Nephron progenitor cell (in vitro differentiated cells): ENCODE data around the gene POLA1.
A peak's percentile ranks its signal among the peaks of the same experiment; 100 is the strongest.

Source experiments
- DNase-seq: peaks from one replicate; pipeline ENCODE4 v3.0.0; 2021
- H3K27ac Mint-ChIP-seq: 2 replicates; pipeline ENCODE4 v1.8.0; 2021; ENCODE audit warnings: mild to moderate bottlenecking, moderate library complexity, mixed read lengths
- H3K27me3 Mint-ChIP-seq: 2 replicates; pipeline ENCODE4 v1.8.0; 2021; ENCODE audit warnings: mild to moderate bottlenecking, low read depth, mixed read lengths; ENCODE audit not compliant: poor library complexity
- H3K36me3 Mint-ChIP-seq: 2 replicates; pipeline ENCODE4 v1.8.0; 2021; ENCODE audit warnings: low read depth, mixed read lengths
- H3K4me1 Mint-ChIP-seq: 2 replicates; pipeline ENCODE4 v1.8.0; 2021; ENCODE audit warnings: mixed read lengths
- H3K4me3 Mint-ChIP-seq: 2 replicates; pipeline ENCODE4 v1.8.0; 2021; ENCODE audit warnings: mild to moderate bottlenecking, moderate library complexity, mixed read lengths
- H3K9me3 Mint-ChIP-seq: 2 replicates; pipeline ENCODE4 v1.8.0; 2021; ENCODE audit warnings: mild to moderate bottlenecking, moderate library complexity, mixed read lengths
- TF ChIP-seq, protein P1 (sequence below): fragments of 200-600 bp; sonication (generic); IDR thresholded peaks from 2 replicates; pipeline ENCODE4 v1.5.0; 2021; ENCODE audit warnings: antibody characterized with exemption

Gene POLA1

GRCh38 chrX:24965372-24965771 is 271.7 kb downstream of the POLA1 start:
- H3K36me3 Mint-ChIP-seq, result peaks cover 22% of the 10 kb centered on the region
- DNase-seq, result no peak
- no peak overlapping the region for H3K4me3 Mint-ChIP-seq
- H3K4me1 Mint-ChIP-seq, result peaks cover 23% of the 10 kb centered on the region
- peak overlapping the region; percentile 11 for H3K27ac Mint-ChIP-seq
- peaks cover 5% of the 10 kb centered on the region for H3K9me3 Mint-ChIP-seq
- TF ChIP-seq, protein P1, sequence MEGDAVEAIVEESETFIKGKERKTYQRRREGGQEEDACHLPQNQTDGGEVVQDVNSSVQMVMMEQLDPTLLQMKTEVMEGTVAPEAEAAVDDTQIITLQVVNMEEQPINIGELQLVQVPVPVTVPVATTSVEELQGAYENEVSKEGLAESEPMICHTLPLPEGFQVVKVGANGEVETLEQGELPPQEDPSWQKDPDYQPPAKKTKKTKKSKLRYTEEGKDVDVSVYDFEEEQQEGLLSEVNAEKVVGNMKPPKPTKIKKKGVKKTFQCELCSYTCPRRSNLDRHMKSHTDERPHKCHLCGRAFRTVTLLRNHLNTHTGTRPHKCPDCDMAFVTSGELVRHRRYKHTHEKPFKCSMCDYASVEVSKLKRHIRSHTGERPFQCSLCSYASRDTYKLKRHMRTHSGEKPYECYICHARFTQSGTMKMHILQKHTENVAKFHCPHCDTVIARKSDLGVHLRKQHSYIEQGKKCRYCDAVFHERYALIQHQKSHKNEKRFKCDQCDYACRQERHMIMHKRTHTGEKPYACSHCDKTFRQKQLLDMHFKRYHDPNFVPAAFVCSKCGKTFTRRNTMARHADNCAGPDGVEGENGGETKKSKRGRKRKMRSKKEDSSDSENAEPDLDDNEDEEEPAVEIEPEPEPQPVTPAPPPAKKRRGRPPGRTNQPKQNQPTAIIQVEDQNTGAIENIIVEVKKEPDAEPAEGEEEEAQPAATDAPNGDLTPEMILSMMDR, result no peak
- H3K27me3 Mint-ChIP-seq, result no peaks in the 10 kb centered on the region

DNA sequence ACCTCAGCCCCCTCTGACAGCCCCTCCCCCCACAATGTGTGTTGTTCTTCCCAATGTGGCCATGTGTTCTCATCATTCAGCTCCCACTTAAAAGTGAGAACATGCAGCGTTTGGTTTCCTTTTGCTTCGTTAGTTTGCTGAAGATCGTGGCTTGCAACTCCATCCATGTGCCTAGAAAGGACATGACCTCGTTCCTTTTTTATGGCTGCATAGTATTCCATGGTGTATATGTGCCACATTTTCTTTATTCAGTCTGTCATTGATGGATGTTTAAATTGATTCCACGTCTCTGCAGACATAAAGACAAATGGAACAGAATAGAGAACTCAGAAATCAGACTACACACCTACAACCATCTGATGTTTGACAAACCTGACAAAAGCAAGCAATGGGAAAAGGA is 276.1 kb downstream of the POLA1 start:
- Mint-ChIP-seq H3K27ac (no peak overlapping the region), H3K36me3 (peaks cover 47% of the 10 kb centered on the region), H3K4me1 (peaks cover 6% of the 10 kb centered on the region), H3K9me3 (peaks cover 5% of the 10 kb centered on the region), H3K4me3 (no peak overlapping the region), H3K27me3 (no peaks in the 10 kb centered on the region)
- TF ChIP-seq, protein P1, result no peak
- no peak for DNase-seq

DNA sequence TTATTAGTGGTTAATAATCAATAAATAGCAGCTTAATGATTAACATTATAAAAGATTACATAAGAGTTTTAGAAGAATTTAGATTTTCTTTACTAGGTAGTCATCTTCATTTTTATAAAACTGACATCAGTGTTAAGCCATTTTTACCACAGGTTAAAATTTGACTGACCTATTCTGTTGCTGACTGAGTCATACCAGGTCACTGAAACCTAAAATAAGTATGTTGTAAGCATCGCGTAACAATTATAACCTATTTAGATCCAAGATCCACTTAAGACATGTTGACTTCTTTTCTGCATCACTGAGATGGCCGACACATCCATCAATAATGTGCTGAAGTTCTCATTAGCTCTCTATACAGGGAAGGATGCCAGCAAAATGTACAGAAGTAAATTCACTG is 285.4 kb downstream of the POLA1 start:
- Mint-ChIP-seq H3K27me3 (no peaks in the 10 kb centered on the region), H3K4me1 (peaks cover 17% of the 10 kb centered on the region), H3K36me3 (peaks cover 8% of the 10 kb centered on the region), H3K27ac (no peak overlapping the region), H3K9me3 (no peaks in the 10 kb centered on the region), H3K4me3 (no peak overlapping the region)
- TF ChIP-seq, protein P1, result no peak
- DNase-seq, result no peak

DNA sequence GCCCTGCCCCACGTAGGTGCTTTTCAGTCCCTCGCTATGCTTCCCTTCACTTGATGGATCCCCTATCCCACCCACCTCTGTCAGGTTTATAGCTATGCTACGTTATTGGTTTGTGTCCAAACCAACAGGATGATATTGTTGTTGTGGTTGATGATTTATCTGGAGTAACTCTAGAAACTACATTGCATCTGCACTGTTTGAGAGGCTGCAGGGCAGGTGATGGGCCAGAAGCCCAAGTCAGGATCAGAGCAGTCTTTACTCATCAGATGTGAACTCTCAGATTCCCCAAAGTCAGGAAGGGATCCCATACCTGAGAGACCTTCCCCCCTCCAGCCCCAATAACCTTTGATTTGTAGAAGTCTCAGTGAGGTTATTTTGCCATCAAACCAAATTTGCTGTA is 287.3 kb downstream of the POLA1 start:
- TF ChIP-seq, protein P1, result no peak
- Mint-ChIP-seq H3K4me3 (no peak overlapping the region), H3K36me3 (peaks cover 13% of the 10 kb centered on the region), H3K27me3 (no peaks in the 10 kb centered on the region), H3K4me1 (peaks cover 17% of the 10 kb centered on the region), H3K27ac (no peak overlapping the region), H3K9me3 (no peaks in the 10 kb centered on the region)
- no peak for DNase-seq

GRCh38 chrX:24982306-24982965 is 288.7 kb downstream of the POLA1 start:
- Mint-ChIP-seq H3K4me3 (no peak overlapping the region), H3K27ac (no peak overlapping the region), H3K4me1 (peaks cover 17% of the 10 kb centered on the region), H3K27me3 (no peaks in the 10 kb centered on the region), H3K36me3 (peaks cover 19% of the 10 kb centered on the region), H3K9me3 (no peaks in the 10 kb centered on the region)
- no peak for DNase-seq
- TF ChIP-seq, protein P1, result no peak

DNA sequence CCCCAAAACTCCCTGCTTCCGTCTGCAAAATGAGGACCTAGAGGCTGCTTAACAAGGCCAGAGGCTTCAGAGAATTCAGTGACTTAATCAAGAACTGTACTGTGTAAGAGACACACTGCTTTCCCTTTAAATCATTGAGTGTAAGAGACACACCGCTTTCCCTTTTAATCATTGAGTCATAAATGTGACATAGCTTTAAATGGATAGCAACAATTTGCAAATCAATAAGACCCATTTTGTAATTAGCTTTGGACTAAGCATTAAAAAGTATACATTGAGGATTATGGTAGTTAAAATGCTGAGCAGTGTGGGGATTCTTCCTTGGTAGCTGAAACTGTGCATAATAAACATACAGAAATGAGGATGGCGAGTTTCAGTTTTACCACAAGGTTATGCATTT is 290.2 kb downstream of the POLA1 start:
- H3K27me3 Mint-ChIP-seq, result no peaks in the 10 kb centered on the region
- DNase-seq, result no peak
- H3K4me1 Mint-ChIP-seq, result peaks cover 17% of the 10 kb centered on the region
- H3K4me3 Mint-ChIP-seq, result no peak overlapping the region
- peak overlapping the region; percentile 40 for H3K27ac Mint-ChIP-seq
- H3K9me3 Mint-ChIP-seq, result no peaks in the 10 kb centered on the region
- TF ChIP-seq, protein P1, result no peak
- peaks cover 31% of the 10 kb centered on the region for H3K36me3 Mint-ChIP-seq
